ENCODE results near the gene SYPL1. TPM values are rescaled to one million over a fixed set of nuclear protein-coding genes. Genes with fewer than 3 reads are reported as not detected.

SYPL1 gene
- total and polyA plus RNA-seq, 7 experiments from 2014 or later: 37.5 to 106 (median 49.4) TPM

GRCh38 chr7:106045586-106045985 is 66.5 kb downstream of the SYPL1 start:
- Histone ChIP-seq H3K36me3 (ENCODE audit: control insufficient read depth in 2 of 3, insufficient read depth in 3 of 3, low read length in 3 of 3) (no peaks in the 10 kb centered on the region), H3K9me3 (ENCODE audit: control insufficient read depth in 2 of 3, low read length in 3 of 3) (no peaks in the 10 kb centered on the region), H3K4me1 (ENCODE audit: control insufficient read depth in 2 of 2, insufficient read depth in 2 of 2, low read length in 2 of 2) (peaks cover 5 to 21% of the 10 kb centered on the region in 2 donors), H3K27ac (ENCODE audit: low read depth, low read length) (no peak overlapping the region), H3K4me3 (ENCODE audit: low read length) (no peak overlapping the region), H3K27me3 (ENCODE audit: control insufficient read depth in 2 of 2, insufficient read depth in 2 of 2, low read length in 2 of 2) (no peaks in the 10 kb centered on the region)
- intact Hi-C loops (cut with micrococcal nuclease): no loop called here
- POLR2A ChIA-PET: no interaction called here
- Mint-ChIP-seq H3K27ac (peak overlapping the region in 1 of 9 donors; percentile 59), H3K27me3 (peaks cover 0 to 47% (median 0%) of the 10 kb centered on the region in 5 donors), H3K36me3 (no peaks in the 10 kb centered on the region), H3K4me1 (peaks cover 15 to 25% (median 24%) of the 10 kb centered on the region in 7 donors), H3K9me3 (no peaks in the 10 kb centered on the region), H3K4me3 (no peak overlapping the region)
- DNase-seq (no peak), ATAC-seq (no peak)
- CTCF ChIA-PET: interaction anchor here (1.3 to 8.1 kb wide), 3 partner anchors 16 to 390 kb away, joined by 3 to 107 read pairs (median 5); no protein-coding TSS in a partner anchor

- intact Hi-C loops (cut with micrococcal nuclease): no loop called here
- Mint-ChIP-seq H3K27ac (no peak overlapping the region), H3K9me3 (no peaks in the 10 kb centered on the region), H3K36me3 (no peaks in the 10 kb centered on the region), H3K27me3 (peaks cover 0 to 47% (median 0%) of the 10 kb centered on the region in 5 donors), H3K4me1 (peaks cover 17 to 29% (median 28%) of the 10 kb centered on the region in 7 donors), H3K4me3 (no peak overlapping the region)
- Histone ChIP-seq H3K4me1 (ENCODE audit: control insufficient read depth in 2 of 2, insufficient read depth in 2 of 2, low read length in 2 of 2) (peaks cover 5 to 25% of the 10 kb centered on the region in 2 donors), H3K9me3 (ENCODE audit: control insufficient read depth in 2 of 3, low read length in 3 of 3) (no peaks in the 10 kb centered on the region), H3K27me3 (ENCODE audit: control insufficient read depth in 2 of 2, insufficient read depth in 2 of 2, low read length in 2 of 2) (no peaks in the 10 kb centered on the region), H3K36me3 (ENCODE audit: control insufficient read depth in 2 of 3, insufficient read depth in 3 of 3, low read length in 3 of 3) (no peaks in the 10 kb centered on the region), H3K27ac (ENCODE audit: low read depth, low read length) (no peak overlapping the region), H3K4me3 (ENCODE audit: low read length) (no peak overlapping the region)
- DNase-seq (no peak), ATAC-seq (no peak)
- ChIA-PET CTCF (interaction anchor here (0.9 to 8.1 kb wide), 5 partner anchors 16 to 389 kb away, joined by 3 to 107 read pairs (median 5); no protein-coding TSS in a partner anchor), POLR2A (no interaction called here)
Measured at GRCh38 chr7:106045139-106045538, 67.0 kb downstream of the SYPL1 start.

GRCh38 chr7:106042196-106042611 is 69.9 kb downstream of the SYPL1 start:
- H3K27me3 ChIP-seq (ENCODE audit: control insufficient read depth in 2 of 2, insufficient read depth in 2 of 2, low read length in 2 of 2): no peaks in the 10 kb centered on the region
- H3K27ac ChIP-seq (ENCODE audit: low read depth, low read length): no peak overlapping the region
- H3K9me3 Mint-ChIP-seq: no peaks in the 10 kb centered on the region
- peak overlapping the region in 6 of 9 donors; percentile 76 to 94 (median 84) for H3K27ac Mint-ChIP-seq
- H3K4me3 ChIP-seq (ENCODE audit: low read length): peak overlapping the region; percentile 25
- intact Hi-C loops (cut with micrococcal nuclease): loop anchor here (1.0 to 5.0 kb wide), 12 partner anchors 20 to 520 kb away; partner anchors contain the start of genes ATXN7L1 (in 1 of the 2) and PUS7 (in 1 of the 2)
- ATAC-seq: no peak
- H3K36me3 Mint-ChIP-seq: no peaks in the 10 kb centered on the region
- H3K4me1 Mint-ChIP-seq: peaks cover 18 to 51% (median 38%) of the 10 kb centered on the region in 7 donors
- ChIA-PET CTCF (interaction anchor here (0.6 to 8.1 kb wide), 29 partner anchors 10 to 1909 kb away, joined by 3 to 107 read pairs (median 4); no protein-coding TSS in a partner anchor), POLR2A (interaction anchor here (0.8 to 3.2 kb wide), 8 partner anchors 19 to 389 kb away, joined by 3 to 19 read pairs (median 4); no protein-coding TSS in a partner anchor)
- no peak for DNase-seq
- H3K4me3 Mint-ChIP-seq: peak overlapping the region in 9 of 10 donors; percentile 14 to 72 (median 57)
- peaks cover 5 to 33% of the 10 kb centered on the region in 2 donors for H3K4me1 ChIP-seq (ENCODE audit: control insufficient read depth in 2 of 2, insufficient read depth in 2 of 2, low read length in 2 of 2)
- no peaks in the 10 kb centered on the region for H3K9me3 ChIP-seq (ENCODE audit: control insufficient read depth in 2 of 3, low read length in 3 of 3)
- H3K36me3 ChIP-seq (ENCODE audit: control insufficient read depth in 2 of 3, insufficient read depth in 3 of 3, low read length in 3 of 3): no peaks in the 10 kb centered on the region
- peaks cover 0 to 52% (median 0%) of the 10 kb centered on the region in 5 donors for H3K27me3 Mint-ChIP-seq

- ATAC-seq (peak; percentile 56), DNase-seq (peak in 3 of 9 donors; percentile 22 to 32 (median 25))
- Mint-ChIP-seq H3K4me3 (peak overlapping the region in 8 of 10 donors; percentile 5 to 68 (median 58)), H3K36me3 (no peaks in the 10 kb centered on the region), H3K27ac (peak overlapping the region in 8 of 9 donors; percentile 32 to 91 (median 73)), H3K27me3 (peaks cover 0 to 48% (median 0%) of the 10 kb centered on the region in 5 donors), H3K4me1 (peaks cover 18 to 58% (median 38%) of the 10 kb centered on the region in 7 donors), H3K9me3 (no peaks in the 10 kb centered on the region)
- Histone ChIP-seq H3K4me1 (ENCODE audit: control insufficient read depth in 2 of 2, insufficient read depth in 2 of 2, low read length in 2 of 2) (peaks cover 5 to 33% of the 10 kb centered on the region in 2 donors), H3K9me3 (ENCODE audit: control insufficient read depth in 2 of 3, low read length in 3 of 3) (no peaks in the 10 kb centered on the region), H3K27me3 (ENCODE audit: control insufficient read depth in 2 of 2, insufficient read depth in 2 of 2, low read length in 2 of 2) (no peaks in the 10 kb centered on the region), H3K27ac (ENCODE audit: low read depth, low read length) (no peak overlapping the region), H3K4me3 (ENCODE audit: low read length) (no peak overlapping the region), H3K36me3 (ENCODE audit: control insufficient read depth in 2 of 3, insufficient read depth in 3 of 3, low read length in 3 of 3) (no peaks in the 10 kb centered on the region)
- intact Hi-C loops (cut with micrococcal nuclease): loop anchor here (5.0 kb wide), 3 partner anchors 109 to 519 kb away; partner anchors contain the start of gene PUS7 (in 1 of the 2)
- CTCF ChIA-PET: interaction anchor here (0.8 to 8.1 kb wide), 12 partner anchors 15 to 298 kb away, joined by 3 to 107 read pairs (median 5); no protein-coding TSS in a partner anchor
- POLR2A ChIA-PET: interaction anchor here (1.3 to 3.2 kb wide), 7 partner anchors 16 to 388 kb away, joined by 3 to 19 read pairs (median 5); no protein-coding TSS in a partner anchor
Measured at GRCh38 chr7:106041140-106041717, 70.9 kb downstream of the SYPL1 start.

Other genes starting within 250 kb of the SYPL1 start
- 10 to 100 TPM; 18.5 to 52.4 (median 46.7) TPM for gene ATXN7L1, start 235.7 kb downstream of the SYPL1 start, total RNA-seq
- gene ATXN7L1, start 235.7 kb downstream of the SYPL1 start, polyA plus RNA-seq: 10 to 100 TPM; 19.8 to 21.1 TPM
- gene CDHR3, start 149.0 kb downstream of the SYPL1 start, total RNA-seq: 10 to 100 TPM in 2 of 5 experiments, 1 to 10 TPM in 3; 1.5 to 14.0 (median 7.3) TPM
- gene CDHR3, start 149.0 kb downstream of the SYPL1 start, polyA plus RNA-seq: 1 to 10 TPM; 1.1 to 3.0 TPM
- gene NAMPT, start 172.7 kb upstream of the SYPL1 start, total RNA-seq: 100 to 1,000 TPM in 2 of 5 experiments, 10 to 100 TPM in 3; 22.2 to 731 (median 88.7) TPM
- gene NAMPT, start 172.7 kb upstream of the SYPL1 start, polyA plus RNA-seq: 10 to 100 TPM; 13.9 to 18.9 TPM

All from naive thymus-derived CD4-positive, alpha-beta T cell (primary cell).